Small intestine (tissue), 7 donors: ENCODE results near the gene GOLGA7B. TPM values are rescaled to one million over a fixed set of nuclear protein-coding genes. Genes with fewer than 3 reads are reported as not detected.

Source experiments
- DNase-seq, 2 donors: peaks; one replicate each; pipeline versions ENCODE4 v3.0.0 to v3.0.0-alpha.2; 2013
- FAIRE-seq: peaks from 2 replicates; lab custom pipeline; 2012; peaks lifted over from hg19 to GRCh38; lab: Jason Lieb, UNC
- H3K27ac ChIP-seq, 3 donors: one replicate each; pipeline ENCODE4 v1.5.1; 2013; ENCODE audit warnings: low read length in 2 of 3, mild to moderate bottlenecking in 2 of 3, control low read depth in 1 of 3, inconsistent platforms in 1 of 3, low read depth in 1 of 3, moderate library complexity in 1 of 3
- H3K27me3 ChIP-seq, 3 donors: one replicate each; pipeline ENCODE4 v1.6.1; 2013; ENCODE audit warnings: low read length in 3 of 3, inconsistent platforms in 1 of 3; ENCODE audit not compliant: control insufficient read depth in 3 of 3, insufficient read depth in 3 of 3
- H3K36me3 ChIP-seq, 3 donors: one replicate each; pipeline ENCODE4 v1.6.1; 2013; ENCODE audit warnings: low read length in 3 of 3, inconsistent platforms in 1 of 3, low read depth in 1 of 3, mild to moderate bottlenecking in 1 of 3, moderate library complexity in 1 of 3; ENCODE audit not compliant: control insufficient read depth in 3 of 3, insufficient read depth in 2 of 3
- H3K4me1 ChIP-seq, 3 donors: one replicate each; pipeline ENCODE4 v1.6.1; 2013; ENCODE audit warnings: low read length in 2 of 3, inconsistent platforms in 1 of 3, low read depth in 1 of 3, mild to moderate bottlenecking in 1 of 3, moderate library complexity in 1 of 3; ENCODE audit not compliant: control insufficient read depth in 3 of 3, insufficient read depth in 2 of 3
- H3K4me3 ChIP-seq, 3 donors: one replicate each; pipeline ENCODE4 v1.5.1; 2013; ENCODE audit warnings: low read length in 3 of 3, control low read depth in 1 of 3, inconsistent platforms in 1 of 3, low read depth in 1 of 3, mild to moderate bottlenecking in 1 of 3, moderate library complexity in 1 of 3
- H3K9me3 ChIP-seq, 2 donors: one replicate each; pipeline ENCODE4 v1.6.1; 2013; ENCODE audit warnings: low read depth in 1 of 2, low read length in 1 of 2; ENCODE audit not compliant: control insufficient read depth in 2 of 2, insufficient read depth in 1 of 2
- WGBS, 3 donors: extraction: QIAGEN DNeasy Blood & Tissue Kit; methylation state at CpG; one replicate each; pipeline ENCODE4 v1.1.7; 2013; 5-methylcytosine and 5-hydroxymethylcytosine counted together
- polyA plus RNA-seq, 4 donors: library from polyadenylated mRNA; stranded (reverse) in 3 of 4; unstranded in 1 of 4; fragments of 200-250 nt in 3 of 4; fragments of 120-200 nt in 1 of 4; gene quantifications; one replicate each; pipeline versions ENCODE4 v1.2.1 to v1.2.3, GENCODE V29; 2013
- donor health status: healthy with polysubstance abuse.
- donor health status: control.
- donor health status: control.
- donor health status: Bipolar disorder and iron deficiency.
- donor health status: healthy.

The GOLGA7B gene
- polyA plus RNA-seq, 4 donors: 1.9 to 5.3 (median 4.0) TPM

DNA sequence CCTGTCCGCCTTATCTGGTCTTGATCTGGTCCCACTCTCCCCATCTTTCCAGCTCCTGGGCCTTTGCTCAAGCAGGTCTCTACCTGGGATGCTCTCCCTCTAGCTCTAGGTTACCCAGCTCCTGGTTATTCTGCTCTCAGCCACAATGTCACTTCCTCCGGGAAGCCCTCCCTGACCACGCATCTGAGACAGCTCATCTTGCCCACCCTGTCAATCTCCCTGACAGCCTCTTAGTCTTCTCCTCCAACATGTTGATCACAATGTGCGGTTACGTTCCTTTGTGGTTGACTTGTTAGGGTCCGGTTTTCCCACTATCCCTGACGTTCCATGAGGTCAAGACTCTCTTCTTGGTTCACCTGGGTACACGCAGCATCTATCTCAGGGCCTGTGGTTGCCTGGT is 55.6 kb downstream of the GOLGA7B start:
- Histone ChIP-seq H3K4me1 (no peaks in the 10 kb centered on the region), H3K27ac (no peak overlapping the region), H3K36me3 (no peaks in the 10 kb centered on the region), H3K27me3 (peaks cover 0 to 6% (median 0%) of the 10 kb centered on the region in 3 donors), H3K4me3 (no peak overlapping the region), H3K9me3 (no peaks in the 10 kb centered on the region)
- DNase-seq: no peak
- 81 to 83% (median 82%) methylated on average over 8 of the region's 8 CpGs for WGBS, 3 donors
- FAIRE-seq: no peak

GRCh38 chr10:97907211-97907610 is 57.6 kb downstream of the GOLGA7B start:
- DNase-seq: no peak
- no peaks in the 10 kb centered on the region for H3K36me3 ChIP-seq
- WGBS, 3 donors: 62 to 84% (median 77%) methylated on average over 5 to 6 of the region's 6 CpGs
- H3K9me3 ChIP-seq: no peaks in the 10 kb centered on the region
- H3K4me3 ChIP-seq: no peak overlapping the region
- no peaks in the 10 kb centered on the region for H3K4me1 ChIP-seq
- no peak overlapping the region for H3K27ac ChIP-seq
- H3K27me3 ChIP-seq: peaks cover 0 to 9% (median 0%) of the 10 kb centered on the region in 3 donors
- no peak for FAIRE-seq

- no peaks in the 10 kb centered on the region for H3K36me3 ChIP-seq
- peaks cover 0 to 9% (median 0%) of the 10 kb centered on the region in 3 donors for H3K27me3 ChIP-seq
- H3K27ac ChIP-seq: no peak overlapping the region
- no peaks in the 10 kb centered on the region for H3K9me3 ChIP-seq
- FAIRE-seq (no peak), DNase-seq (no peak)
- H3K4me3 ChIP-seq: no peak overlapping the region
- WGBS, 3 donors: 78 to 84% (median 79%) methylated on average over 12 of the region's 12 CpGs
- H3K4me1 ChIP-seq: no peaks in the 10 kb centered on the region
These were observed 58.2 kb downstream of the GOLGA7B start for GRCh38 chr10:97907830-97908229.

- Histone ChIP-seq H3K27me3 (peaks cover 0 to 12% (median 0%) of the 10 kb centered on the region in 3 donors), H3K36me3 (no peaks in the 10 kb centered on the region), H3K4me1 (no peaks in the 10 kb centered on the region), H3K9me3 (no peaks in the 10 kb centered on the region), H3K27ac (no peak overlapping the region), H3K4me3 (no peak overlapping the region)
- DNase-seq (no peak), FAIRE-seq (no peak)
- WGBS, 3 donors: 75 to 84% (median 77%) methylated on average over 4 of the region's 4 CpGs
These were observed 61.0 kb downstream of the GOLGA7B start for GRCh38 chr10:97910661-97911060.

GRCh38 chr10:97911217-97911616 is 61.6 kb downstream of the GOLGA7B start:
- FAIRE-seq: no peak
- peaks cover 0 to 17% (median 0%) of the 10 kb centered on the region in 3 donors for H3K27me3 ChIP-seq

GRCh38 chr10:97913193-97913592 is 63.5 kb downstream of the GOLGA7B start:
- WGBS, 3 donors: 69 to 92% (median 80%) methylated on average over 2 of the region's 2 CpGs
- Histone ChIP-seq H3K4me1 (no peaks in the 10 kb centered on the region), H3K27ac (no peak overlapping the region), H3K27me3 (peaks cover 0 to 19% (median 0%) of the 10 kb centered on the region in 3 donors), H3K36me3 (no peaks in the 10 kb centered on the region), H3K9me3 (no peaks in the 10 kb centered on the region), H3K4me3 (no peak overlapping the region)
- no peak for FAIRE-seq
- DNase-seq: no peak

More at GRCh38 chr10:97911217-97911616, 61.6 kb downstream of the GOLGA7B start:
- Histone ChIP-seq H3K9me3 (no peaks in the 10 kb centered on the region), H3K36me3 (no peaks in the 10 kb centered on the region), H3K27ac (no peak overlapping the region), H3K4me1 (no peaks in the 10 kb centered on the region), H3K4me3 (no peak overlapping the region)
- WGBS, 3 donors: 34 to 54% (median 41%) methylated on average over 5 of the region's 5 CpGs
- DNase-seq: no peak

DNA sequence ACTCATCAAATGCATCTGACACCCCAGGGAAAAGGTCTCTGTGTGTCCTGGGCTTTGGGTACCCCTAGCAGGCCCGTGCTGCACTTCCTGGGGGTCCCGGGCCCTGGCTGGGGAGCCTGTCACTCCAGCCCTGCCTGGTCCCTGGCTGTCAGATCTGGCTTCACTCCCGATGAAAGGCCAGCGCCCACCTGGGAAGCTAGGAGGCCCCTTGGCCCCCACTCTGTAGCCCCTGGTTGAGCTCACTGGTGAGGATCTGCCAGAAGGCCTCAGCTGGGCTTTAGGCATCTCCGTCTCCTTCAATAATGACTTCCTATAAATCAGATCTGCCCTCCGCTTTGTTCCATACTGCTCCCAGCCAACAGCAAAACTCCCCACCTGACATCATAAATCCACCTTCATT is 64.0 kb downstream of the GOLGA7B start:
- WGBS, 3 donors: 75 to 76% (median 75%) methylated on average over 6 of the region's 6 CpGs
- no peak overlapping the region for H3K4me3 ChIP-seq
- peaks cover 0 to 19% (median 0%) of the 10 kb centered on the region in 3 donors for H3K27me3 ChIP-seq
- H3K4me1 ChIP-seq: no peaks in the 10 kb centered on the region
- H3K36me3 ChIP-seq: no peaks in the 10 kb centered on the region
- no peak for DNase-seq
- no peak overlapping the region for H3K27ac ChIP-seq
- no peak for FAIRE-seq
- no peaks in the 10 kb centered on the region for H3K9me3 ChIP-seq

- Histone ChIP-seq H3K4me3 (no peak overlapping the region), H3K27me3 (peaks cover 0 to 21% (median 2%) of the 10 kb centered on the region in 3 donors), H3K27ac (no peak overlapping the region), H3K9me3 (no peaks in the 10 kb centered on the region), H3K4me1 (no peaks in the 10 kb centered on the region), H3K36me3 (no peaks in the 10 kb centered on the region)
- FAIRE-seq (no peak), DNase-seq (no peak)
- WGBS, 3 donors: 38 to 50% (median 46%) methylated on average over 10 of the region's 10 CpGs
These were observed 64.7 kb downstream of the GOLGA7B start for GRCh38 chr10:97914171-97914836.

GRCh38 chr10:97914837-97915211 is 65.2 kb downstream of the GOLGA7B start:
- H3K4me1 ChIP-seq: no peaks in the 10 kb centered on the region
- FAIRE-seq (no peak), DNase-seq (peak; percentile 70 to 85)
- no peak overlapping the region for H3K27ac ChIP-seq
- no peaks in the 10 kb centered on the region for H3K9me3 ChIP-seq
- 4 to 6% (median 6%) methylated on average over 11 of the region's 11 CpGs for WGBS, 3 donors
- peaks cover 0 to 21% (median 3%) of the 10 kb centered on the region in 3 donors for H3K27me3 ChIP-seq
- no peak overlapping the region for H3K4me3 ChIP-seq
- H3K36me3 ChIP-seq: no peaks in the 10 kb centered on the region
